Upper lobe of right lung (tissue), 1 donor: ENCODE measurements around the gene AMIGO3. TPM values are rescaled to one million over a fixed set of nuclear protein-coding genes. Genes with fewer than 3 reads are reported as not detected.

Experiments
- ATAC-seq: fragments of 200-7000 bp; cut with Tn5 transposase; one replicate; pipeline ENCODE4 v1.9.1; 2020; ENCODE audit warnings: mild to moderate bottlenecking, moderate library complexity
- DNase-seq: peaks from one replicate; pipeline ENCODE4 v3.0.0-alpha.2; 2020
- H3K27ac ChIP-seq: fragments of 200-600 bp; one replicate; pipeline ENCODE4 v1.8.0; 2022
- H3K27me3 ChIP-seq: fragments of 200-600 bp; one replicate; pipeline ENCODE4 v1.8.0; 2022; ENCODE audit warnings: mild to moderate bottlenecking
- H3K36me3 ChIP-seq: fragments of 200-600 bp; one replicate; pipeline ENCODE4 v1.8.0; 2022
- H3K4me1 ChIP-seq: fragments of 200-600 bp; one replicate; pipeline ENCODE4 v1.8.0; 2022
- H3K4me3 ChIP-seq: fragments of 200-600 bp; one replicate; pipeline ENCODE4 v1.8.0; 2022; ENCODE audit warnings: mild to moderate bottlenecking
- H3K9me3 ChIP-seq: fragments of 200-600 bp; one replicate; pipeline ENCODE4 v1.8.0; 2022
- intact Hi-C: fragments of 100-400 bp; cut with DNase I; formaldehyde crosslinking; loops from one replicate; pipeline ENCODE4 v1.11.0; 2022
- total RNA-seq: library from RNA; stranded (reverse); fragmentation: NEBNext Ultra II Directional; extraction: Animal tissue kit (Norgen Biotek cat#: 25700); gene quantifications from one replicate; pipeline ENCODE4 v1.2.1, GENCODE V29; 2021
- TF ChIP-seq, protein P1 (sequence below): fragments of 200-600 bp; IDR thresholded peaks from one replicate; pipeline ENCODE4 v1.8.0; 2022; ENCODE audit warnings: antibody characterized with exemption
- donor health status: DM: no; HTN: yes; CAD: no; lungs with severe emphysema.

Gene AMIGO3
- total RNA-seq, 1 donor from 2014 or later: 0.26 TPM

DNA sequence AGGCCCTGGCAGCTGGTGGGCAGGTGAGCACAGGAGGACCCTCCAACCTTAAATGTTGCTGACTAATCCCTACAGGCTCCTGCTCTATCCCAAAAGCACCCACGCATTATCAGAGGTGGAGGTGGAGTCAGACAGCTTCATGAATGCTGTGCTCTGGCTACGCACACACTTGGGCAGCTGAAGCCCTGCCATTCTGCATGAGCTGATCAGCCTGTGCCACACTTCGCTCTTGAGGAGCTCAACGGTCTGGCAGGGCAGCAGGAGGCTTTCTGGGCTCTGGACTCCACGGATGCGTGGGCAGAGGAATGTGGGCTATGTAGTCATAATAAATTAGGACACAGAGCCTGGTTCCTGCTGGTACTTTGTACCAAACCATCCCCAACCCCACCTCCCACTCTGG is 36.3 kb downstream of the AMIGO3 start:
- H3K27ac ChIP-seq: no peak overlapping the region
- no peak for ATAC-seq
- no peaks in the 10 kb centered on the region for H3K27me3 ChIP-seq
- no peak for DNase-seq
- peaks cover 57% of the 10 kb centered on the region for H3K36me3 ChIP-seq
- H3K9me3 ChIP-seq: no peaks in the 10 kb centered on the region
- no peak overlapping the region for H3K4me3 ChIP-seq
- H3K4me1 ChIP-seq: no peaks in the 10 kb centered on the region
- intact Hi-C loops: no loop called here
- TF ChIP-seq, protein P1, sequence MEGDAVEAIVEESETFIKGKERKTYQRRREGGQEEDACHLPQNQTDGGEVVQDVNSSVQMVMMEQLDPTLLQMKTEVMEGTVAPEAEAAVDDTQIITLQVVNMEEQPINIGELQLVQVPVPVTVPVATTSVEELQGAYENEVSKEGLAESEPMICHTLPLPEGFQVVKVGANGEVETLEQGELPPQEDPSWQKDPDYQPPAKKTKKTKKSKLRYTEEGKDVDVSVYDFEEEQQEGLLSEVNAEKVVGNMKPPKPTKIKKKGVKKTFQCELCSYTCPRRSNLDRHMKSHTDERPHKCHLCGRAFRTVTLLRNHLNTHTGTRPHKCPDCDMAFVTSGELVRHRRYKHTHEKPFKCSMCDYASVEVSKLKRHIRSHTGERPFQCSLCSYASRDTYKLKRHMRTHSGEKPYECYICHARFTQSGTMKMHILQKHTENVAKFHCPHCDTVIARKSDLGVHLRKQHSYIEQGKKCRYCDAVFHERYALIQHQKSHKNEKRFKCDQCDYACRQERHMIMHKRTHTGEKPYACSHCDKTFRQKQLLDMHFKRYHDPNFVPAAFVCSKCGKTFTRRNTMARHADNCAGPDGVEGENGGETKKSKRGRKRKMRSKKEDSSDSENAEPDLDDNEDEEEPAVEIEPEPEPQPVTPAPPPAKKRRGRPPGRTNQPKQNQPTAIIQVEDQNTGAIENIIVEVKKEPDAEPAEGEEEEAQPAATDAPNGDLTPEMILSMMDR: no peak

DNA sequence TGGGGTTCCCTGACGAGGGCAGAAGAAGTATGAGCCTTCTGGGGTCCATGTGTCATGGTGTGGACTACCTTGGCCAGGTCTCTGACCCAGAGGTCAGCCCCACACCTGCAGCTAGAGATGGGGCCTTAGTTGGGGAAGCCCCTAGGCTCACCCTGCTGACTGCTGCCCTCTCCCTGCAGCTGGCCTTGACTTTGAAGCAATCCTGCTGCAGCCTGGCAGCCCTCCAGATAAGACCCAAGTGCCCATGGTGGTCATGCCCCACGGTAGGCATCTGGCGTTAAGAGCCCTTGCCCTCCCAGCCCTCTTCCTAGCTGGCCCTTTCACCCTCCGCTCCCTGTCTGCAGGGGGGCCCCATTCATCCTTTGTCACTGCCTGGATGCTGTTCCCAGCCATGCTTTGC is 37.9 kb downstream of the AMIGO3 start:
- intact Hi-C loops: no loop called here
- no peak for DNase-seq
- Histone ChIP-seq H3K9me3 (no peaks in the 10 kb centered on the region), H3K4me1 (no peaks in the 10 kb centered on the region), H3K36me3 (peaks cover 73% of the 10 kb centered on the region), H3K27me3 (no peaks in the 10 kb centered on the region), H3K4me3 (no peak overlapping the region), H3K27ac (no peak overlapping the region)
- TF ChIP-seq, protein P1: no peak
- ATAC-seq: no peak

DNA sequence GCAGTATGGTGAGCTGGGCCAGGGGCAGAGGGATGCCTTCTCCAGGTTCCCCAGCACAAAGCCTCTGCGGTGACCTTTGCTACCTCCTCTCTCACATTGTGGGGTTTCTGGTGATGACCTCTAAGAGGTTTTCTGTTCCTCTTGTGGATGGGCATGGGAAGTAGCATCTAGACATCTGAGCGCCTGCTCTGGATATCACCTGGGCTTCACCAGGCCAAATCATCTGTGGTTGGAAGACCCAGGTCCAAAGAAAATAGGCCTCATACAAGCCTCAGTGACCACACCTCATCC is 38.3 kb downstream of the AMIGO3 start:
- no peaks in the 10 kb centered on the region for H3K27me3 ChIP-seq
- no peak overlapping the region for H3K4me3 ChIP-seq
- intact Hi-C loops: no loop called here
- H3K27ac ChIP-seq: no peak overlapping the region
- peaks cover 77% of the 10 kb centered on the region for H3K36me3 ChIP-seq
- no peak for ATAC-seq
- no peaks in the 10 kb centered on the region for H3K4me1 ChIP-seq
- TF ChIP-seq, protein P1: no peak
- no peak for DNase-seq
- no peaks in the 10 kb centered on the region for H3K9me3 ChIP-seq

DNA sequence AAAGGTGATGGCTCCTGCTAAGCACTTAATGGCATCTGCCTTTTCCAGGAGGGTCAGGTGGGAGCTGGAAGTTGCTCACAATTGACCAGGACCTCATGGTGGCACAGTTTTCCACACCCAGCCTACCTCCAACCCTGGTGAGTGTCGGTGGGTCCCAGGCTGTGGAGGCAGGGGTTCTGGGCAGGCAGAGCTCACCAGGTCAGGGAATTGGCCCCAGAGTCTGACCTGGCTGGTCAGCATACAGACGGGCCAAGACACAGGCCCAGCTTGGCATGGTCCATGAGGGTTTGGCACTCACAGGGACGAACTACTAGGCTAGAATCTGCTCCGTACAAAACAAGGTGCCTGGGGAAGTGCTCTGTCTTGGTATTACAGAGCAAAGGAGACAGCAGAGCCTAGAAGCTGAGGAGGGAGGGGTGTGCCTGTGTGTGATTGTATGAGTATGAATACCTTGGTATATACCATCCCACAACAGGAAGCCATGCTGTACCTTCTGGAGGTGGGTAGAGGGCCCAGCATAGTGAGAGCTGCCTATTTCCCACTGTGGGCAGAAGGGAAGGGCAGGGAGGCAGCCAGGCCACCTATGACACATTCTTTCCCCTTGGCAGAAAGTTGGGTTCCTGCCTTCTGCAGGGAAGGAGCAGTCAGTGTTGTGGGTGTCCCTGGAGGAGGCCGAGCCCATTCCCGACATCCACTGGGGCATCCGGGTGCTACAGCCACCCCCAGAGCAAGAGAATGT is 38.8 kb downstream of the AMIGO3 start:
- Histone ChIP-seq H3K4me1 (no peaks in the 10 kb centered on the region), H3K4me3 (no peak overlapping the region), H3K36me3 (peaks cover 79% of the 10 kb centered on the region), H3K9me3 (no peaks in the 10 kb centered on the region), H3K27ac (no peak overlapping the region), H3K27me3 (no peaks in the 10 kb centered on the region)
- no peak for ATAC-seq
- TF ChIP-seq, protein P1: no peak
- intact Hi-C loops: no loop called here
- DNase-seq: no peak

DNA sequence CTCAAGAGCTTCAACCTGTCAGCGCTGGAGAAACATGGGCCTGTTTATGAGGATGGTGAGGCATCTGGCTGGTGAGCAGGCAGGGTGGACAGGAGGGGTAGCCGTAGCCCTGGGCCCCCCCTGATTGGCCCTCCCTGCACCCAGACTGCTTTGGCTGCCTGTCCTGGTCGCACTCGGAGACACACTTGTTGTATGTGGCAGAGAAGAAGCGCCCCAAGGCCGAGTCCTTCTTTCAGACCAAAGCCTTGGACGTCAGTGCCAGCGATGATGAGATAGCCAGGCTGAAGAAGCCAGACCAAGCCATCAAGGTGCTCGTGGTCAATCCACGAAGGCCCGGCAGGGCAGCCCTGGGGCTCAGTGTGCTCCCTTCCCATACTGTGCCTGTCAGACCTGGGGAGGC is 43.6 kb downstream of the AMIGO3 start:
- H3K9me3 ChIP-seq: no peaks in the 10 kb centered on the region
- no peak overlapping the region for H3K4me3 ChIP-seq
- H3K27me3 ChIP-seq: no peaks in the 10 kb centered on the region
- intact Hi-C loops: no loop called here
- ATAC-seq (no peak), DNase-seq (no peak)
- H3K4me1 ChIP-seq: peaks cover 12% of the 10 kb centered on the region
- TF ChIP-seq, protein P1: no peak
- H3K27ac ChIP-seq: no peak overlapping the region
- H3K36me3 ChIP-seq: peaks cover 50% of the 10 kb centered on the region
